ENCODE data around the gene LTBP1.

- no peak for TF ChIP-seq SMAD1 (IDR thresholded peaks at IDR 0.05; ENCODE audit: low read depth, partially characterized antibody)
- no peak for TF ChIP-seq EZH2 (IDR thresholded peaks at IDR 0.05; ENCODE audit: borderline replicate concordance, control insufficient read depth, low read depth, low read length)
- no peak for TF ChIP-seq CBX3 (IDR thresholded peaks at IDR 0.05; ENCODE audit: borderline replicate concordance, low read depth)
- TF ChIP-seq CTCF (IDR thresholded peaks at IDR 0.05 in 2 of 3, conservative IDR thresholded peaks at IDR 0.05 in 1 of 3; ENCODE audit: control insufficient read depth in 2 of 3, extremely low read depth in 1 of 3, insufficient read depth in 1 of 3, low read depth in 3 of 3, low read length in 3 of 3) = no peak
- TF ChIP-seq ZNF274 (IDR thresholded peaks at IDR 0.05; ENCODE audit: insufficient read depth, insufficient read length) = no peak
- no peak for TF ChIP-seq NBN (IDR thresholded peaks at IDR 0.05)
- TF ChIP-seq PRDM15 (CRISPR knock-in tag; IDR thresholded peaks at IDR 0.05) = no peak
- no peak for TF ChIP-seq IKZF1 (conservative IDR thresholded peaks at IDR 0.05)
- no peak for TF ChIP-seq YY1 (IDR thresholded peaks at IDR 0.05; ENCODE audit: low read depth, low read length)
- no peak for TF ChIP-seq NFXL1 (IDR thresholded peaks at IDR 0.05; ENCODE audit: borderline replicate concordance)
Measured at GRCh38 chr2:33139949-33140348, 193.2 kb downstream of the LTBP1 start.

Measured in GM12878 (cell line).